AG04449 (cell line): ENCODE measurements around the gene SPDYA.

Experiments used
- CTCF ChIA-PET: fragments of 350-600 bp; formaldehyde crosslinking; extraction: SDS; loops from one replicate; lab custom pipeline; 2021; ENCODE audit warnings: antibody characterized with exemption; lab: Yijun Ruan, JAX
- POLR2A ChIA-PET: fragments of 400-600, 350-600 bp; formaldehyde crosslinking; extraction: SDS; loops from one replicate; lab custom pipeline; 2020; ENCODE audit warnings: antibody characterized with exemption, inconsistent platforms; lab: Yijun Ruan, JAX
- DNase-seq: peaks from one replicate; pipeline ENCODE4 v3.0.0-alpha.2; 2010; ENCODE audit warnings: low read depth, low spot score
- H3K4me3 ChIP-seq: 2 replicates; pipeline ENCODE4 v1.5.1; 2011; ENCODE audit warnings: low read depth, mild to moderate bottlenecking, control low read depth, low read length
- CTCF ChIP-seq: IDR thresholded peaks from one replicate; pipeline ENCODE4 v1.5.1; 2011; ENCODE audit warnings: mild to moderate bottlenecking, moderate library complexity, low read length, control low read depth, inconsistent platforms; ENCODE audit not compliant: insufficient read depth; ENCODE audit errors: missing control alignments

SPDYA gene

GRCh38 chr2:28768422-28768821, 42.2 kb upstream of the SPDYA start:
- DNase-seq, result no peak
- POLR2A ChIA-PET, result no interaction called here
- no peak overlapping the region for H3K4me3 ChIP-seq
- CTCF ChIA-PET, result interaction anchor here (1.8 to 3.2 kb wide), 3 partner anchors 16 to 201 kb away, joined by 4 to 21 read pairs (median 16); no protein-coding TSS in a partner anchor
- no peak for TF ChIP-seq CTCF

GRCh38 chr2:28768952-28769351, 41.7 kb upstream of the SPDYA start:
- POLR2A ChIA-PET, result no interaction called here
- TF ChIP-seq CTCF, result no peak
- no peak for DNase-seq
- H3K4me3 ChIP-seq, result no peak overlapping the region
- CTCF ChIA-PET, result interaction anchor here (1.8 to 3.2 kb wide), 3 partner anchors 15 to 201 kb away, joined by 4 to 21 read pairs (median 16); no protein-coding TSS in a partner anchor

GRCh38 chr2:28772351-28772750, 38.3 kb upstream of the SPDYA start:
- no peak overlapping the region for H3K4me3 ChIP-seq
- no peak for TF ChIP-seq CTCF
- DNase-seq, result no peak
- POLR2A ChIA-PET, result no interaction called here
- CTCF ChIA-PET, result no interaction called here

- DNase-seq, result no peak
- POLR2A ChIA-PET, result no interaction called here
- H3K4me3 ChIP-seq, result no peak overlapping the region
- TF ChIP-seq CTCF, result no peak
- CTCF ChIA-PET, result interaction anchor here (1.1 to 3.5 kb wide), 2 partner anchors 12 to 182 kb away, joined by 3 to 29 read pairs; no protein-coding TSS in a partner anchor
These were observed 34.2 kb upstream of the SPDYA start for GRCh38 chr2:28776471-28776870.

- ChIA-PET CTCF (interaction anchor here (1.2 to 3.0 kb wide), 2 partner anchors 10 to 184 kb away, joined by 3 to 12 read pairs; no protein-coding TSS in a partner anchor), POLR2A (no interaction called here)
- DNase-seq, result no peak
- H3K4me3 ChIP-seq, result no peak overlapping the region
- no peak for TF ChIP-seq CTCF
These were observed 32.2 kb upstream of the SPDYA start for GRCh38 chr2:28778392-28778791.

- DNase-seq, result no peak
- ChIA-PET CTCF (interaction anchor here (1.2 to 3.0 kb wide), 2 partner anchors 10 to 184 kb away, joined by 3 to 12 read pairs; no protein-coding TSS in a partner anchor), POLR2A (no interaction called here)
- TF ChIP-seq CTCF, result no peak
- H3K4me3 ChIP-seq, result no peak overlapping the region
These were observed 31.6 kb upstream of the SPDYA start for GRCh38 chr2:28779001-28779400.
